Motor neuron (in vitro differentiated cells): ENCODE results near the gene FRMPD4. TPM values are rescaled to one million over a fixed set of nuclear protein-coding genes. Genes with fewer than 3 reads are reported as not detected.
A peak's percentile ranks its signal among the peaks of the same experiment; 100 is the strongest.

Source experiments
- ATAC-seq, 8 experiments: fragments of 200-7000 bp; cut with Tn5 transposase; replicated peaks in 6 of 8; 2 replicates each; pipeline ENCODE4 v1.8.0; 2021; ENCODE audit warnings: mild to moderate bottlenecking in 8 of 8, moderate library complexity in 8 of 8
- H3K27ac ChIP-seq, 2 donors: fragments of 250-450 bp; sonication (Bioruptor Pico); 2 replicates each; pipeline ENCODE4 v1.9.0; 2021; ENCODE audit warnings: antibody characterized with exemption in 2 of 2, mild to moderate bottlenecking in 2 of 2, moderate library complexity in 1 of 2
- H3K4me1 ChIP-seq, 2 donors: fragments of 250-450 bp; sonication (Bioruptor Pico); replicated peaks in 1 of 2; 2 replicates each; pipeline ENCODE4 v1.6.1; 2021; ENCODE audit warnings: antibody characterized with exemption in 2 of 2, mild to moderate bottlenecking in 2 of 2, moderate library complexity in 1 of 2
- H3K4me3 ChIP-seq, 5 donors: fragments of 250-450 bp; sonication (Bioruptor Pico); 2 replicates each; pipeline ENCODE4 v1.9.0; 2021; ENCODE audit warnings: antibody characterized with exemption in 5 of 5, mild to moderate bottlenecking in 5 of 5, moderate library complexity in 4 of 5
- WGBS, 10 experiments: fragments of 450-650 bp; shearing (Covaris generic); methylation state at CpG; one replicate each; pipeline ENCODE4 v1.0.0; 2022; 5-methylcytosine and 5-hydroxymethylcytosine counted together
- in situ Hi-C, 9 experiments: fragments of 400-800 bp; cut with MboI; loops; one replicate each; pipeline ENCODE4 v1.15.0; 2021; ENCODE audit warnings: low sequenced_read_pairs in 9 of 9, low pct_unique_long_range_greater_than_20kb in 2 of 9; ENCODE audit not compliant: unreplicated experiment in 9 of 9
- total RNA-seq, 8 experiments: library from RNA; unstranded; fragments of 300-600 nt; gene quantifications; 2 replicates each; pipeline versions ENCODE4 v1.2.3 to v1.2.4, GENCODE V29; 2022

Gene FRMPD4
- total RNA-seq, 8 experiments from 2014 or later: 0.07 to 5.3 (median 2.3) TPM; not detected in 2

DNA sequence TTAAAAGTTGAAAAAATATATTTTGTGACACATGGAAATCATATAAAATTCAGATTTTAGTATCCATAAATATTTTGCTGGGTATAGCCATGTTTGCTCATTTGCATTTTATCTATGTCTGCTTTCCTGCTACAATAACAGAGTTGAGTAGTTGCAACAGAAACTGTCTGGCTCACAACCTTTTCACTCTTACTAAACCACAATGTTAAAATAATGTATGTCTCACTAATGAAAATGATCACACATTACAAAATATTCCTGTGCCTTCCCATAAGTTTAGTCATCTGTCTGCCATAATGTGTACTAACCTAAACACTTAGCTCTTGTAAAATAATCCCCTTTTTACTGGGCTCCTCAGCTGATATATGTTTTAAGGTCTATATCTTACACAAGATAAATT is 479.0 kb downstream of the FRMPD4 start:
- in situ Hi-C loops: no loop called here
- H3K4me1 ChIP-seq: no peaks in the 10 kb centered on the region
- H3K4me3 ChIP-seq: no peak overlapping the region
- no peak for ATAC-seq
- no peak overlapping the region for H3K27ac ChIP-seq

DNA sequence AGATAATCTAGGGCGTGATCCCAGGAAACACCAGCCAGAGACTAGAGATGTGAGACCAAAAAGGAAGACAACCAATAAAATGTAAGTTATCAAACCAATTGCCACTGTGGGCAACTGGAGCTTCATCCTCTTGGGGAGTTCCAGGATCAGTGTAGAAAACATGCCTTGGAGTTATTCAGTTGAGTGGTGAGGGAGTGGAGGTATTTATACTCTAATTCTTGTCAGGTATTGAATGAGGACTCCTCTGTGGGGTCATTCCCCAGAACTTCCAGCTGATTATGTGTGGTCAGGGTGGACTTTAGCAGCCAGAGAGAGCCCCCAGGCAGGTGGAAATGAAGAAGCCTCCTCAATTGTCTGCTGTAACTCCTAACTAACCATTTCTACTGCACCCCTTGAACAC is 509.0 kb downstream of the FRMPD4 start:
- 50 to 100% methylated on average over 1 of the region's 1 CpG; no CpG with 5 or more reads in 8 of the 10 experiments for WGBS, 10 experiments
- H3K4me1 ChIP-seq: no peaks in the 10 kb centered on the region
- no peak overlapping the region for H3K4me3 ChIP-seq
- H3K27ac ChIP-seq: no peak overlapping the region
- in situ Hi-C loops: no loop called here
- no peak for ATAC-seq

- Histone ChIP-seq H3K4me1 (no peaks in the 10 kb centered on the region), H3K27ac (no peak overlapping the region), H3K4me3 (no peak overlapping the region)
- 60 to 80% (median 80%) methylated on average over 1 of the region's 5 CpGs; no CpG with 5 or more reads in 7 of the 10 experiments for WGBS, 10 experiments
- in situ Hi-C loops: no loop called here
- ATAC-seq: no peak
Observed at GRCh38 chrX:12648995-12649394, 510.7 kb downstream of the FRMPD4 start.

GRCh38 chrX:12657433-12657832 is 519.2 kb downstream of the FRMPD4 start:
- H3K27ac ChIP-seq: no peak overlapping the region
- in situ Hi-C loops: no loop called here
- no peaks in the 10 kb centered on the region for H3K4me1 ChIP-seq
- ATAC-seq: no peak
- no peak overlapping the region for H3K4me3 ChIP-seq
- 0 to 100% methylated on average over 1 of the region's 1 CpG; no CpG with 5 or more reads in 8 of the 10 experiments for WGBS, 10 experiments

DNA sequence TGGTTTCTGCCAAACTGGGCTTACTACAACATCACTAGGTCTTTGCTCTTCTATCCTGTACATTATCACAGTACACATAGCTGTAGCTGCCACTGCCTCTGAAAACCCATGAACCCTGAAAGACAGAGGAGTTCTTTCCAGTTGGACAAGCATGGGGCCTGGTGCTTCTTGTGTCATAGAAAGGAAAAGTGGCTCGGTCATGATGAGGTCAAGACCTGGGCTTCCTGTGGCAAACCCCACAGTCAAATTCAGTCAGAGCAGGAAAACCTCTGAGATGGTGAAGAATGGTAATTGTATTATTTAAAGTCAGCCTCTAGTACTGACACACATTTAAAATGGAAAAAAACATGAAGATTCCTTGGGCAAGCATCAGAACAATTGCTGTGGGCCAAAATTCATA is 519.6 kb downstream of the FRMPD4 start:
- Histone ChIP-seq H3K27ac (no peak overlapping the region), H3K4me1 (no peaks in the 10 kb centered on the region), H3K4me3 (no peak overlapping the region)
- WGBS, 10 experiments: 0 to 50% methylated on average over 1 of the region's 1 CpG; no CpG with 5 or more reads in 8 of the 10 experiments
- in situ Hi-C loops: no loop called here
- ATAC-seq: no peak

DNA sequence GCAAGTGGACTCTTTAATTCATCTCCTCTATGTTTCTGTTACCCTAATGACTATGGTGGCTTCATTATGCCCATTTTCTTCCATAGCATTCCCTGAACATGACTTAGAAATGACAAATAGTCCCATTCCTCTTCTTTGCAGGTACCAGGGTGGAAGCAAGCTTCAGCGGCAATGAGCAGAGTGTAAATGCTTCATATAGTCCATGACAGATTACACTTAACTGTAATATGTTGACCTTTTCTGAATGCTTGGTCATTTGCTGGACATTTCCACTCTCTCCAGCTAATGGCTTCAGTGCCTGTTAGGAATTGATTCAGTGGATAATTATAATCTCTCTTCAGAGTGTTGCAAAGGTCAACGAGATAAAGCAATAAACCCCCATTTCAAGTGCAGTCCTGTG is 523.2 kb downstream of the FRMPD4 start:
- no peak overlapping the region for H3K27ac ChIP-seq
- H3K4me1 ChIP-seq: no peaks in the 10 kb centered on the region
- in situ Hi-C loops: no loop called here
- no peak overlapping the region for H3K4me3 ChIP-seq
- 14 to 82% (median 48%) methylated on average over 1 to 2 of the region's 2 CpGs; no CpG with 5 or more reads in 6 of the 10 experiments for WGBS, 10 experiments
- ATAC-seq: peak in 5 of 8 experiments; percentile 14 to 89 (median 55)

GRCh38 chrX:12672367-12673106 is 534.3 kb downstream of the FRMPD4 start:
- H3K4me1 ChIP-seq: no peaks in the 10 kb centered on the region
- in situ Hi-C loops: no loop called here
- no peak overlapping the region for H3K4me3 ChIP-seq
- 80 to 82% methylated on average over 1 to 2 of the region's 3 CpGs; no CpG with 5 or more reads in 8 of the 10 experiments for WGBS, 10 experiments
- no peak overlapping the region for H3K27ac ChIP-seq
- ATAC-seq: no peak

DNA sequence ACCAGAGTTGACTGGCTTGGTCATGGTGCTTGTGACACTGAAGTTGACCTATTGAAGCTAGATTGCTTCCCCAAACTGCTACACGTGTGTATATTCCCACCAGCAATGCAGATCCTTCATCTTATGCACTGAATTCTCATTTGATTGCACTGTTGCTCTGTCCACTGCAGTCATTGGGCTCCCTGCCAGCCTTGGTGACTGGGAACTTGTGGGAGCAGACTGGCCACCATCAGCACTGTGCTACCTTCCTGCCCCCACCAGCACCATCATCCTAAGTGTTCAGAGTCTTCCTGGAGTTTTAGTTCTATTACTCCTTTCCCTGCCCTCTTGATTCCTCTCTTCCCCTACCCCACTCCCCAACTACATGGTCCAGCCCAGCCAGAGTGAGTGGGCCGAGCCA is 535.2 kb downstream of the FRMPD4 start:
- no peak for ATAC-seq
- H3K4me1 ChIP-seq: no peaks in the 10 kb centered on the region
- WGBS, 10 experiments: 80% methylated on average over 1 of the region's 2 CpGs; no CpG with 5 or more reads in 9 of the 10 experiments
- in situ Hi-C loops: no loop called here
- H3K4me3 ChIP-seq: no peak overlapping the region
- H3K27ac ChIP-seq: no peak overlapping the region

DNA sequence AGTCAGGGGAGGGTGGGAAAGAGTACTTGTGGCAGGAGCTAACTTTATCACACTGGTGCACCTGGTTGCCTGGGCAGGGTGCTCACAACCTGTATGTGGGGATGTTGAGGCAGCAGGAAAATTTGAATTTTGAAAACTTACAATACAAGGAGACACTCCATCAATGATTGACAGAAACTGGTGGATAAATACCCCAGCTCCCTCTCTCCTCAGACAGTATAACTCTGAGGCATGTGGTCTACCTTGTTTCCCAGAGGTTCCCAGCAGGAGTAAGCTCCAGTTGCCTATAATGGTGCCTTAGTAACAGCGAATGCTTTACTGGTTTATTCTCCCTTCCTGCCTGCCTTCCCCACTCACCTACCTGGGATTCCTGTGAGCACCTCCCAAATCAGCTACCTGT is 541.2 kb downstream of the FRMPD4 start:
- H3K27ac ChIP-seq: no peak overlapping the region
- WGBS, 10 experiments: 57% methylated on average over 1 of the region's 1 CpG; no CpG with 5 or more reads in 9 of the 10 experiments
- no peak for ATAC-seq
- no peaks in the 10 kb centered on the region for H3K4me1 ChIP-seq
- H3K4me3 ChIP-seq: no peak overlapping the region
- in situ Hi-C loops: no loop called here

- H3K27ac ChIP-seq: no peak overlapping the region
- WGBS, 10 experiments: 0 to 100% (median 65%) methylated on average over 1 to 6 of the region's 7 CpGs; no CpG with 5 or more reads in 2 of the 10 experiments
- in situ Hi-C loops: no loop called here
- no peak overlapping the region for H3K4me3 ChIP-seq
- no peak for ATAC-seq
- H3K4me1 ChIP-seq: no peaks in the 10 kb centered on the region
Observed at GRCh38 chrX:12681047-12681446, 542.8 kb downstream of the FRMPD4 start.

GRCh38 chrX:12685541-12685940 is 547.3 kb downstream of the FRMPD4 start:
- peak in 1 of 8 experiments; percentile 34 for ATAC-seq
- no peak overlapping the region for H3K4me3 ChIP-seq
- H3K4me1 ChIP-seq: no peaks in the 10 kb centered on the region
- in situ Hi-C loops: no loop called here
- H3K27ac ChIP-seq: no peak overlapping the region
- WGBS, 10 experiments: 0 to 83% (median 35%) methylated on average over 1 of the region's 2 CpGs; no CpG with 5 or more reads in 6 of the 10 experiments

- H3K4me1 ChIP-seq: no peaks in the 10 kb centered on the region
- no peak overlapping the region for H3K4me3 ChIP-seq
- H3K27ac ChIP-seq: no peak overlapping the region
- ATAC-seq: no peak
- in situ Hi-C loops: no loop called here
Observed at GRCh38 chrX:12686331-12686730, 548.1 kb downstream of the FRMPD4 start.

DNA sequence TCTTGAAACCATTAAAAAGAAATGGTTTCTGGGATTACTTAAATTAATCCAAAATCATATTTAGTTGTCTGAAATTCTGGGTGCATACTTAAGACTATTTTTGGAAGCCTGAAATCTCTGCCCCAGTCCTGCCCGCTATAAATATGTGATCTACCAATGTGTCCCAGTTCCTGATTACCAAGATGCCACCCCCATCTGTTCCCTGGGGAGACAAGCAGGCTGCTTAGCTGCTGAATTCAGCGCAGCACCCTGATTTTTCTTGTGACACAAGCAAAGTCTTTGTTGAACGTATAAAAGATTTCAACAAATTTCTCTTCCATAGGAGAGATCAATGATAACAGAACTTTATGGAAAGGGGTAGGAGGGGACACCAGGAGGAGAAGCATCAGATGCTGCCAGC is 552.4 kb downstream of the FRMPD4 start:
- Histone ChIP-seq H3K4me3 (no peak overlapping the region), H3K4me1 (no peaks in the 10 kb centered on the region), H3K27ac (no peak overlapping the region)
- in situ Hi-C loops: no loop called here
- no peak for ATAC-seq
- 0 to 100% (median 55%) methylated on average over 1 to 3 of the region's 3 CpGs; no CpG with 5 or more reads in 4 of the 10 experiments for WGBS, 10 experiments

DNA sequence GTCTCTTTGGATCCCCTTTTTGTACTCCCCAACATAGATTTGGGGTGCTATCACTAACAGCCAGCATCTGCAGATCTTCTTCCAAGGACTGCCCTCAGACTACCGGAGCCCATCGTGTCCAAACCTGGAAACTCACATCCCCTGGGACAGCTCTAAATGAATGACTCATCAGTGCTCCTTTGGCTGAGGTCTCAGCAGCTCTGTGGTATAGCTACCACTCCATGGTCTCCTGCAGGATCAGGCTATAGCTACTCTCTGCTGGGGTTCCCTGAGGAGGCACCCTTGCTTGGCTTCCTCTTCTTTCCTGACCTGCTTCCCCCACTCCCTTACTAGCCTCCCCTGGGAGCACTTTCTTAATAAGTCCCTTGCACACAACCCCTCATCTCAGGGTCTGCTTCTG is 555.5 kb downstream of the FRMPD4 start:
- Histone ChIP-seq H3K4me1 (no peaks in the 10 kb centered on the region), H3K27ac (no peak overlapping the region), H3K4me3 (no peak overlapping the region)
- in situ Hi-C loops: no loop called here
- no peak for ATAC-seq
- 20 to 23% methylated on average over 2 of the region's 2 CpGs; no CpG with 5 or more reads in 8 of the 10 experiments for WGBS, 10 experiments
